ENCODE results near the gene C10orf53.

Gene C10orf53

DNA sequence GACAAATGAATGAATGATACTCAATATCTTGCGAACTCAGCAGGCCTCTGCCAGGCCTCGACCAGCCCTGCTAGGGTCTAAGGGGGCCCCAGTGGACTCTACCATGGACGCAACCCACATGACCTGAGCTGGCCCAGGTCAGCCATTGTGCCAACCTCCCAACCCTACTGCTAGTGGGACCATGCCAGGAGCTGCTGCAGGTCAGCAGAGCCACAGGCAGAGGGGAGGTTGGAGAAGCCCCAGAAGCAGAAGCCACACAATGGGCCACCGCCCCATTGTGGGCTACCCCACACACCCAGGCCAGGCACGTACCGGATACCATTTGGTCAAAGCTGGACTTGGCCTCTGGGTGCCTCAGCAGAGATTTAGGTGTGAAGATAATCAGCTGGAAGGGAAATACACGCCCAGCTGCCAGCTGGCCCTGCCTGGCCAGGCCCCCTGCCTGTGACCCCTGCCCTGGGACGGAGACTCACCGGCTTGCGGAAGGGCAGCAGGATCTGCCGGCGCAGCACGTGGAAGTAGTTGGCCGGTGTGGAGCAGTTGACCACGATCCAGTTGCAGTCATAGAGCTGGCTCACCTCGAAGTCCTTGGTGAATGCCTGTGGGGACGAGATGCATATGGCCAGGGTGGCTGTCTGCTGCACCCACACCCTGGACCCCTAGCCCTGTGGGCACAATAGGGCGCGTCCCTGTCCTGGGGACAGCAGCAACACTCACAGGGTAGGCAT is 58.2 kb downstream of the C10orf53 start:
- DNase-seq (ENCODE audit: low read depth in 2 of 2) = no peak

DNA sequence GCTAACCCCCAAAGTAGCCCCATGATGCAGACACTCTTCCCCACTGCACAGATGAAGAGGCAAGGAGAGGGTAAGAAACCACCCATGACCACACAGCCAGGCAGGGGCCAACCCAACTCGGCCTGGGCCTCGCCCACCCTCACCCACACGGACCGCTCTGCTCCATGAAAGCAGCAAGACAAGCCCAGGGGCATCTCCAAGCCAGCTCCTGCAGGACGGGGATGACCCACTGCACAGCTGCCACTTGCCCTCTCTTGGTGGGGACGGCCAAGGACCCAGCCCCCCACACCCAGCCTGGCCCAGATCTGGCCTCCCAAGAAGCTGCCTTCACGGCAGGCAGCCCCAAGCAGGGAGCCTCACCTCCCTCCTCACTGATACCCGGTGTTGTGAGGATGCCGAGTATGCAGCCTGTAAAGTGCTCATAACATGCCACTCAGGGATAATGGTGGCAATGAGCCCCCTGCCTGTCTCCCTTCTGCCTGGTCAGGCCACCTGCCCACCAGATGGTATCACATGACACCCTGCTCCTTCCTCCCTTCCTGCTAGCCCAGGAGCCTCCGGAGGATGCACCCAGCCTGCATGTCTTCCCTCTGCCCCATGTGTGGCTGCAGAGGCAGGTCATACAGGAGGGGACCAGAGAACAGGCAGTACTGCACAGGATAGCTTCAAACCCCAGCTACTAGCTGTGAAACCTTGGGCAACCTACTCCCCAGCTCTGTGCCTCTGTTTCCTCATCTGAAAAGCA is 59.3 kb downstream of the C10orf53 start:
- no peak for DNase-seq (ENCODE audit: low read depth in 2 of 2)

GRCh38 chr10:49739426-49739825 is 60.0 kb downstream of the C10orf53 start:
- DNase-seq (ENCODE audit: low read depth in 2 of 2) = no peak

GRCh38 chr10:49740346-49741107 is 61.1 kb downstream of the C10orf53 start:
- no peak for DNase-seq (ENCODE audit: low read depth in 2 of 2)

DNA sequence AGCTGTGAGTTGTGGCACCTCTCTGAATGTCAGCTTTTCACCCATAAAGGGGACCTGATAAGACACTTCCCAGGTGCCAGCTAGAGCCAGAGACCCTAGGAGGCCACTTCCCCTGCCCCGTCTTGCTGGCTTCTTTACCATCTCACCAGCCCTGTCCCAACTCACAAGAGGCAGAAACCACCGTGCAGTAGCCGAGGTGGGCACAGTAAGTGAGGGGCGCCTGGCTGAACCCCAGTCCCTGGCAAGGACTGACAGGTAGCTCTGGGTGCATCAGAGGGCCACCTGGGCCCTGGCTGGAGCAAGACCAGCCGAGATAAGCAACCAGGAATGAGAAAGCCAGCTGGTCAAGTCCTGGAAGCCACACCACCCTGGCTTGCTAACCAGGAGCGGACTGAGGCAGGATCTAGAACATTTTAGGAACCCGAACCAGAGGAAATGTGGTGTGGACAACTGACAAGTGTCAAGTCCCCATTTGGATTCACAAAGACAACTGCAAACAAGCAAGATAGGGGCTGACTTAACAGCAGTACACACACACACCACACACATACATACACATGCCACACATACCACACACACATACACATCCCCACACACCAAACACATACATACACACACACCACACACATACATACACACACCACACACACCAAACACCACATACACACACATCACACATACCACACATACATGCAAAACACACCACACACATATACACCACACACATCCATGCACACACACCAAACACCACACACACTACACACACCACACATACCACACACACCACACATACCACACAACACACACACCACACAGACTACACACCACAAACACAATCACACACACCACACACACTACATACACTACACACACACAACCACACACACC is 61.9 kb downstream of the C10orf53 start:
- DNase-seq (ENCODE audit: low read depth in 2 of 2) = no peak

GRCh38 chr10:49742683-49743463 is 63.4 kb downstream of the C10orf53 start:
- DNase-seq (ENCODE audit: low read depth in 2 of 2) = no peak

DNA sequence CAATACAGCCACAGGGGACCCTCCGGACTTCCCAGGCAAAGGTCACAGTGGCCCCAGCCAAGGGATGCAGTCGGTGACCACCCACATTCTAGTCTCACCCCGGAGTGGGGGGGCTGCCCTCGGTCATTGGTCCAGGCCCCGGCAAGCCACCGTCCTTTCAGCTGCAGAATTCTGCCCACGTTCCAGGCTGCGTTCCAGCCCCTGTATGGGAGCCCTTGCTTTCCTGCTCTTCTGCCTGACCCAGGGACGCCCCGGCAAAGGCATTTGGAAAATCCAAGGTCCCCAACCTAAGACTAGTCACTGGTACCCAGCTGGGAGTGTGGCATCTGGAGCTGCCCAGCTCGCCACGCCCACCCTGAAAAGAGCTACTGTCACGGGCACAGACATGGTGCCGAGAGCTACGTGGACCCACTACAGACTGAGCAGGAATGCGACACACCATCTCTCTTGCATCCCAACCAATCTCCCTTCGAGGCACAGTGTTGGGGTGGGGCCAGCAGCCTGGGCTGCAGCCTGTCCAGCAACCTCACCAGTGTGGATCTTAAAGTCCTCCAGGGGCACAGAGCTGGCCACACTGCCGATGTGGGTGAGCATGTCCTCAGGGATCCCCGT is 64.1 kb downstream of the C10orf53 start:
- no peak for DNase-seq (ENCODE audit: low read depth in 2 of 2)

GRCh38 chr10:49744091-49744685 is 64.7 kb downstream of the C10orf53 start:
- no peak for DNase-seq (ENCODE audit: low read depth in 2 of 2)

GRCh38 chr10:49744924-49745605 is 65.6 kb downstream of the C10orf53 start:
- DNase-seq (ENCODE audit: low read depth in 2 of 2) = no peak

DNA sequence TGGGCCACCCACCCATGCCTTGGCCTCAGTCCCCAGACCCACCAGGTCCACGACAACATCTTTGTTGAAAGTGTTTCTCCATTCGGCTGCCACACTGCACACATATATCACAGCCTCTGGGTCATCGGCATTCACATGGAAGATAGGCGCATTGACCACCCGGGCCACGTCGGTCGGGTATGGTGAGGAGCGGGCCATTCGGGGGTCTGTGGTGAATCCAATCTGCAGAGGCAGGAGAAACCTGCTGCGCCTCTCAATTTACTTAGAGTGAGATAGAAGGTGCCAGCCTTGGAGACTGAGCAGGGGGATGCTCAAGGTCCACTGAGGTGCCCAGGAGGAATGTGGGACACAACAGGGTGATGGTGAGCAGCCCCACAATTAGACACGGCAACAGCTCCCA is 66.3 kb downstream of the C10orf53 start:
- DNase-seq (ENCODE audit: low read depth in 2 of 2) = no peak

DNA sequence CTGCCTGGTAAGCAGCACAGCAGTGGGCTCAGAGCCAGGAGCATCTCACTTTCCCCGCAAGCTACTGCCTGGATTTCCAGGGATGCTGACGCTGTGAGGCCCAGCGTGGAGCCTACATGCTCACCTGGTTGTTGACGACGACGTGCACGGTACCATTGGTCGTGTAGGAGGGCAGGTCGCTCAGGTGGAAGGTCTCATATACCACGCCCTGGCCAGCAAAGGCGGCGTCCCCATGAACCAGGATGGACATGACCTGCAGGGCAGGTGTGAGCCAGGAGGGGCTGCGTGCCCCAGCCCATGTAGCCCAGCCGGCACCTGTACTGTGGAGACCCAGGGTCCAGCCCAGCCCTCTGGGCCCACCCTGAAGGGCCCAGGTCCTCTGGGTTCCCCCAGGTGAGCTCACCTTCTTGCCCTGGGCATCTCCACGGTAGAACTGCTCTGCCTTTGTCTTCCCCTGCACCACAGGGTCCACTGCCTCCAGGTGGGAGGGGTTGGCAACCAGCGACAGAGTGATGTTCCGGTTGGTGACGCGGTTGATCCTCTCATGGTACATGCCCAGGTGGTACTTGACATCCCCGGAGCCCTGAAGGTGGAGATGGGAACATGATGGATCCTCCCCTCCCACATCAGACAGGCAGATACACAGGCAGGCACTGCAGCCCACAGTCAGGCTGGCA is 67.3 kb downstream of the C10orf53 start:
- no peak for DNase-seq (ENCODE audit: low read depth in 2 of 2)

Data from stimulated activated CD4-positive, alpha-beta T cell treated with anti-CD3 and anti-CD28 coated beads, Interleukin-4, amount 100 ng/mL, for 48 hours (primary cell).